ENCODE measurements around the gene MYO5B. TPM values are rescaled to one million over a fixed set of nuclear protein-coding genes. Genes with fewer than 3 reads are reported as not detected.

Gene MYO5B
- total and polyA plus RNA-seq, 7 experiments from 2014 or later, result 0.02 to 0.04 TPM; not detected in 5

- intact Hi-C loops (cut with micrococcal nuclease), result no loop called here
- Mint-ChIP-seq H3K4me1 (no peaks in the 10 kb centered on the region), H3K27ac (no peak overlapping the region), H3K4me3 (no peak overlapping the region), H3K9me3 (no peaks in the 10 kb centered on the region), H3K27me3 (peaks cover 12 to 40% (median 29%) of the 10 kb centered on the region in 5 donors), H3K36me3 (no peaks in the 10 kb centered on the region)
- Histone ChIP-seq H3K36me3 (ENCODE audit: control insufficient read depth in 2 of 3, insufficient read depth in 3 of 3, low read length in 3 of 3) (no peaks in the 10 kb centered on the region), H3K27me3 (ENCODE audit: control insufficient read depth in 2 of 2, insufficient read depth in 2 of 2, low read length in 2 of 2) (no peaks in the 10 kb centered on the region), H3K4me3 (ENCODE audit: low read length) (no peak overlapping the region), H3K27ac (ENCODE audit: low read depth, low read length) (no peak overlapping the region), H3K9me3 (ENCODE audit: control insufficient read depth in 2 of 3, low read length in 3 of 3) (no peaks in the 10 kb centered on the region), H3K4me1 (ENCODE audit: control insufficient read depth in 2 of 2, insufficient read depth in 2 of 2, low read length in 2 of 2) (no peaks in the 10 kb centered on the region)
- DNase-seq (no peak), ATAC-seq (no peak)
- CTCF ChIA-PET, result no interaction called here
- POLR2A ChIA-PET, result no interaction called here
Observed at GRCh38 chr18:50060822-50061221, 134.1 kb downstream of the MYO5B start.

- Histone ChIP-seq H3K4me1 (ENCODE audit: control insufficient read depth in 2 of 2, insufficient read depth in 2 of 2, low read length in 2 of 2) (no peaks in the 10 kb centered on the region), H3K4me3 (ENCODE audit: low read length) (no peak overlapping the region), H3K9me3 (ENCODE audit: control insufficient read depth in 2 of 3, low read length in 3 of 3) (no peaks in the 10 kb centered on the region), H3K27me3 (ENCODE audit: control insufficient read depth in 2 of 2, insufficient read depth in 2 of 2, low read length in 2 of 2) (no peaks in the 10 kb centered on the region), H3K36me3 (ENCODE audit: control insufficient read depth in 2 of 3, insufficient read depth in 3 of 3, low read length in 3 of 3) (no peaks in the 10 kb centered on the region), H3K27ac (ENCODE audit: low read depth, low read length) (no peak overlapping the region)
- peaks cover 11 to 31% (median 25%) of the 10 kb centered on the region in 5 donors for H3K27me3 Mint-ChIP-seq
- no peak overlapping the region for H3K27ac Mint-ChIP-seq
- no peak overlapping the region for H3K4me3 Mint-ChIP-seq
- intact Hi-C loops (cut with micrococcal nuclease), result no loop called here
- ATAC-seq (no peak), DNase-seq (no peak)
- H3K36me3 Mint-ChIP-seq, result no peaks in the 10 kb centered on the region
- peaks cover 0 to under 1% (median 0%) of the 10 kb centered on the region in 7 donors for H3K4me1 Mint-ChIP-seq
- POLR2A ChIA-PET, result no interaction called here
- CTCF ChIA-PET, result no interaction called here
- H3K9me3 Mint-ChIP-seq, result peaks cover 0 to 3% (median 0%) of the 10 kb centered on the region in 11 donors
Observed at GRCh38 chr18:50058731-50059130, 136.2 kb downstream of the MYO5B start.

GRCh38 chr18:50057009-50057408 lies 137.9 kb downstream of the MYO5B start:
- CTCF ChIA-PET, result interaction anchor here (0.6 kb wide), 1 partner anchor 372 kb away, joined by 3 read pairs; no protein-coding TSS in a partner anchor
- no peaks in the 10 kb centered on the region for H3K27me3 ChIP-seq (ENCODE audit: control insufficient read depth in 2 of 2, insufficient read depth in 2 of 2, low read length in 2 of 2)
- intact Hi-C loops (cut with micrococcal nuclease), result no loop called here
- no peak overlapping the region for H3K4me3 ChIP-seq (ENCODE audit: low read length)
- Mint-ChIP-seq H3K27me3 (peaks cover 4 to 24% (median 17%) of the 10 kb centered on the region in 5 donors), H3K4me3 (no peak overlapping the region), H3K36me3 (no peaks in the 10 kb centered on the region), H3K4me1 (peaks cover 0 to 2% (median 0%) of the 10 kb centered on the region in 7 donors), H3K9me3 (peaks cover 0 to 6% (median 0%) of the 10 kb centered on the region in 11 donors), H3K27ac (no peak overlapping the region)
- POLR2A ChIA-PET, result no interaction called here
- no peak for ATAC-seq
- H3K27ac ChIP-seq (ENCODE audit: low read depth, low read length), result no peak overlapping the region
- no peak for DNase-seq
- H3K4me1 ChIP-seq (ENCODE audit: control insufficient read depth in 2 of 2, insufficient read depth in 2 of 2, low read length in 2 of 2), result no peaks in the 10 kb centered on the region
- H3K36me3 ChIP-seq (ENCODE audit: control insufficient read depth in 2 of 3, insufficient read depth in 3 of 3, low read length in 3 of 3), result no peaks in the 10 kb centered on the region
- no peaks in the 10 kb centered on the region for H3K9me3 ChIP-seq (ENCODE audit: control insufficient read depth in 2 of 3, low read length in 3 of 3)

GRCh38 chr18:50056185-50056584 lies 138.8 kb downstream of the MYO5B start:
- Mint-ChIP-seq H3K27me3 (peaks cover 4 to 22% (median 16%) of the 10 kb centered on the region in 5 donors), H3K4me3 (no peak overlapping the region), H3K4me1 (peaks cover 0 to 2% (median 0%) of the 10 kb centered on the region in 7 donors), H3K36me3 (no peaks in the 10 kb centered on the region), H3K9me3 (peaks cover 0 to 8% (median 3%) of the 10 kb centered on the region in 11 donors), H3K27ac (no peak overlapping the region)
- H3K27ac ChIP-seq (ENCODE audit: low read depth, low read length), result no peak overlapping the region
- H3K9me3 ChIP-seq (ENCODE audit: control insufficient read depth in 2 of 3, low read length in 3 of 3), result no peaks in the 10 kb centered on the region
- no peak overlapping the region for H3K4me3 ChIP-seq (ENCODE audit: low read length)
- intact Hi-C loops (cut with micrococcal nuclease), result no loop called here
- ATAC-seq (no peak), DNase-seq (no peak)
- no peaks in the 10 kb centered on the region for H3K27me3 ChIP-seq (ENCODE audit: control insufficient read depth in 2 of 2, insufficient read depth in 2 of 2, low read length in 2 of 2)
- H3K4me1 ChIP-seq (ENCODE audit: control insufficient read depth in 2 of 2, insufficient read depth in 2 of 2, low read length in 2 of 2), result no peaks in the 10 kb centered on the region
- ChIA-PET CTCF (interaction anchor here (0.6 kb wide), 1 partner anchor 373 kb away, joined by 3 read pairs; no protein-coding TSS in a partner anchor), POLR2A (no interaction called here)
- no peaks in the 10 kb centered on the region for H3K36me3 ChIP-seq (ENCODE audit: control insufficient read depth in 2 of 3, insufficient read depth in 3 of 3, low read length in 3 of 3)

GRCh38 chr18:50055488-50055887 lies 139.5 kb downstream of the MYO5B start:
- CTCF ChIA-PET, result no interaction called here
- peaks cover 4 to 21% (median 16%) of the 10 kb centered on the region in 5 donors for H3K27me3 Mint-ChIP-seq
- no peaks in the 10 kb centered on the region for H3K36me3 Mint-ChIP-seq

GRCh38 chr18:50053111-50053510 lies 141.8 kb downstream of the MYO5B start:
- POLR2A ChIA-PET, result no interaction called here
- peaks cover 0 to 10% (median 7%) of the 10 kb centered on the region in 5 donors for H3K27me3 Mint-ChIP-seq
- H3K36me3 ChIP-seq (ENCODE audit: control insufficient read depth in 2 of 3, insufficient read depth in 3 of 3, low read length in 3 of 3), result no peaks in the 10 kb centered on the region
- no peaks in the 10 kb centered on the region for H3K9me3 ChIP-seq (ENCODE audit: control insufficient read depth in 2 of 3, low read length in 3 of 3)
- intact Hi-C loops (cut with micrococcal nuclease), result no loop called here
- ATAC-seq (no peak), DNase-seq (no peak)
- CTCF ChIA-PET, result no interaction called here
- no peaks in the 10 kb centered on the region for H3K4me1 ChIP-seq (ENCODE audit: control insufficient read depth in 2 of 2, insufficient read depth in 2 of 2, low read length in 2 of 2)
- H3K36me3 Mint-ChIP-seq, result no peaks in the 10 kb centered on the region
- H3K4me3 Mint-ChIP-seq, result no peak overlapping the region
- H3K9me3 Mint-ChIP-seq, result peaks cover 0 to 8% (median 3%) of the 10 kb centered on the region in 11 donors
- H3K27me3 ChIP-seq (ENCODE audit: control insufficient read depth in 2 of 2, insufficient read depth in 2 of 2, low read length in 2 of 2), result no peaks in the 10 kb centered on the region
- H3K27ac ChIP-seq (ENCODE audit: low read depth, low read length), result no peak overlapping the region
- no peak overlapping the region for H3K4me3 ChIP-seq (ENCODE audit: low read length)
- no peak overlapping the region for H3K27ac Mint-ChIP-seq
- peaks cover 0 to 2% (median 0%) of the 10 kb centered on the region in 7 donors for H3K4me1 Mint-ChIP-seq

More at GRCh38 chr18:50055488-50055887, 139.5 kb downstream of the MYO5B start:
- no peaks in the 10 kb centered on the region for H3K27me3 ChIP-seq (ENCODE audit: control insufficient read depth in 2 of 2, insufficient read depth in 2 of 2, low read length in 2 of 2)
- Mint-ChIP-seq H3K4me1 (peaks cover 0 to 2% (median 0%) of the 10 kb centered on the region in 7 donors), H3K27ac (no peak overlapping the region), H3K9me3 (peaks cover 0 to 8% (median 3%) of the 10 kb centered on the region in 11 donors), H3K4me3 (no peak overlapping the region)
- no peak overlapping the region for H3K4me3 ChIP-seq (ENCODE audit: low read length)
- no peak for DNase-seq
- H3K36me3 ChIP-seq (ENCODE audit: control insufficient read depth in 2 of 3, insufficient read depth in 3 of 3, low read length in 3 of 3), result no peaks in the 10 kb centered on the region
- no peak for ATAC-seq
- POLR2A ChIA-PET, result no interaction called here
- no peaks in the 10 kb centered on the region for H3K4me1 ChIP-seq (ENCODE audit: control insufficient read depth in 2 of 2, insufficient read depth in 2 of 2, low read length in 2 of 2)
- H3K27ac ChIP-seq (ENCODE audit: low read depth, low read length), result no peak overlapping the region
- intact Hi-C loops (cut with micrococcal nuclease), result no loop called here
- no peaks in the 10 kb centered on the region for H3K9me3 ChIP-seq (ENCODE audit: control insufficient read depth in 2 of 3, low read length in 3 of 3)

- no peak overlapping the region for H3K4me3 Mint-ChIP-seq
- no peak overlapping the region for H3K27ac Mint-ChIP-seq
- no peaks in the 10 kb centered on the region for H3K36me3 ChIP-seq (ENCODE audit: control insufficient read depth in 2 of 3, insufficient read depth in 3 of 3, low read length in 3 of 3)
- peaks cover 0 to 2% (median 0%) of the 10 kb centered on the region in 7 donors for H3K4me1 Mint-ChIP-seq
- ChIA-PET CTCF (no interaction called here), POLR2A (no interaction called here)
- DNase-seq (no peak), ATAC-seq (no peak)
- H3K27me3 Mint-ChIP-seq, result peaks cover 0 to 7% (median 0%) of the 10 kb centered on the region in 5 donors
- no peak overlapping the region for H3K27ac ChIP-seq (ENCODE audit: low read depth, low read length)
- H3K9me3 ChIP-seq (ENCODE audit: control insufficient read depth in 2 of 3, low read length in 3 of 3), result no peaks in the 10 kb centered on the region
- H3K4me1 ChIP-seq (ENCODE audit: control insufficient read depth in 2 of 2, insufficient read depth in 2 of 2, low read length in 2 of 2), result no peaks in the 10 kb centered on the region
- no peaks in the 10 kb centered on the region for H3K27me3 ChIP-seq (ENCODE audit: control insufficient read depth in 2 of 2, insufficient read depth in 2 of 2, low read length in 2 of 2)
- intact Hi-C loops (cut with micrococcal nuclease), result no loop called here
- H3K36me3 Mint-ChIP-seq, result no peaks in the 10 kb centered on the region
- no peak overlapping the region for H3K4me3 ChIP-seq (ENCODE audit: low read length)
- H3K9me3 Mint-ChIP-seq, result peaks cover 0 to 8% (median 3%) of the 10 kb centered on the region in 11 donors
Observed at GRCh38 chr18:50051288-50051687, 143.7 kb downstream of the MYO5B start.

Data from naive thymus-derived CD4-positive, alpha-beta T cell (primary cell).